Mammary epithelial cell (primary cell): ENCODE measurements around the gene COL17A1.

Source experiments
- EZH2 ChIP-seq: IDR thresholded peaks from 2 replicates; pipeline ENCODE4 v1.6.1; 2012; ENCODE audit warnings: low read length, inconsistent platforms, borderline replicate concordance
- TF ChIP-seq, protein P1 (sequence below), 2 donors: IDR thresholded peaks in 1 of 2; conservative IDR thresholded peaks in 1 of 2; 2 replicates each; pipeline ENCODE4 v1.5.1; 2011 to 2012; ENCODE audit warnings: inconsistent platforms in 2 of 2, low read length in 2 of 2, mild to moderate bottlenecking in 2 of 2, control low read depth in 1 of 2, low read depth in 1 of 2; ENCODE audit not compliant: insufficient read depth in 1 of 2; ENCODE audit errors: extremely low read depth in 1 of 2

GRCh38 chr10:104038537-104038936, 47.1 kb downstream of the COL17A1 start:
- TF ChIP-seq, protein P1, sequence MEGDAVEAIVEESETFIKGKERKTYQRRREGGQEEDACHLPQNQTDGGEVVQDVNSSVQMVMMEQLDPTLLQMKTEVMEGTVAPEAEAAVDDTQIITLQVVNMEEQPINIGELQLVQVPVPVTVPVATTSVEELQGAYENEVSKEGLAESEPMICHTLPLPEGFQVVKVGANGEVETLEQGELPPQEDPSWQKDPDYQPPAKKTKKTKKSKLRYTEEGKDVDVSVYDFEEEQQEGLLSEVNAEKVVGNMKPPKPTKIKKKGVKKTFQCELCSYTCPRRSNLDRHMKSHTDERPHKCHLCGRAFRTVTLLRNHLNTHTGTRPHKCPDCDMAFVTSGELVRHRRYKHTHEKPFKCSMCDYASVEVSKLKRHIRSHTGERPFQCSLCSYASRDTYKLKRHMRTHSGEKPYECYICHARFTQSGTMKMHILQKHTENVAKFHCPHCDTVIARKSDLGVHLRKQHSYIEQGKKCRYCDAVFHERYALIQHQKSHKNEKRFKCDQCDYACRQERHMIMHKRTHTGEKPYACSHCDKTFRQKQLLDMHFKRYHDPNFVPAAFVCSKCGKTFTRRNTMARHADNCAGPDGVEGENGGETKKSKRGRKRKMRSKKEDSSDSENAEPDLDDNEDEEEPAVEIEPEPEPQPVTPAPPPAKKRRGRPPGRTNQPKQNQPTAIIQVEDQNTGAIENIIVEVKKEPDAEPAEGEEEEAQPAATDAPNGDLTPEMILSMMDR (conservative IDR thresholded peaks at IDR 0.05 in 1 of 2, IDR thresholded peaks at IDR 0.05 in 1 of 2; ENCODE audit: extremely low read depth in 1 of 2, insufficient read depth in 1 of 2, low read depth in 1 of 2, low read length in 2 of 2) = no peak
- no peak for TF ChIP-seq EZH2
